NCI-H226 (cell line): ENCODE measurements around the gene ADGRE3.
"Not testable (repeated sequence)": the region's sequence is repeated elsewhere in the genome, so short reads cannot be mapped to it uniquely, and the experiment has no call there.

Source experiments
- DNase-seq: peaks from one replicate; pipeline ENCODE4 v3.0.0-alpha.2; 2015

Gene ADGRE3

DNA sequence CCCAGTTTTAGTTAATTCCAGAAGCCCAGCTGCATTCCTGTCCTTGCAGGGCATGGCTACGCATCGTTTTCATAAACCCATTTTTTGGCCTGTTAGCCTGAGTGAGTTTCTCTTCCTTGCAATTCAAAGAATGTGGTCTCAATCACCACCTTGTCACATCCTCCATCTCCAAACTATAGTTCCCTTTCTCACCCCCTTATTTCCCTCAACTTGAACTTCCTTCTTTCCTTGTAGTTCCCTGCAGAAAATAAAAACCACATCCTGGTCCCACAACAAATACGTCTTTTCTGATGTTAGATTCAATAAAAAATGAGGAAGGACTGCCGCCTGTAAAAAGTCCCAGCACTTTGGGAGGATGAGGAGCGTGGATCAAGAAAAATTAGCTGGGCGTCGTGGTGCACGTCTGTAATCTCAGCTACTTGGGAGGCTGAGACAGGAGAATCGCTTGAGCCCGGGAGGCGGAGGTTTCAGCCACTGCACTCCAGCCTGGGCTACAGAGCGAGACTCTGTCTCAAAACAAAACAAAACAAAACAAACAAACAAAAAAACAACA lies 13.2 kb downstream of the ADGRE3 start:
- DNase-seq = no peak

DNA sequence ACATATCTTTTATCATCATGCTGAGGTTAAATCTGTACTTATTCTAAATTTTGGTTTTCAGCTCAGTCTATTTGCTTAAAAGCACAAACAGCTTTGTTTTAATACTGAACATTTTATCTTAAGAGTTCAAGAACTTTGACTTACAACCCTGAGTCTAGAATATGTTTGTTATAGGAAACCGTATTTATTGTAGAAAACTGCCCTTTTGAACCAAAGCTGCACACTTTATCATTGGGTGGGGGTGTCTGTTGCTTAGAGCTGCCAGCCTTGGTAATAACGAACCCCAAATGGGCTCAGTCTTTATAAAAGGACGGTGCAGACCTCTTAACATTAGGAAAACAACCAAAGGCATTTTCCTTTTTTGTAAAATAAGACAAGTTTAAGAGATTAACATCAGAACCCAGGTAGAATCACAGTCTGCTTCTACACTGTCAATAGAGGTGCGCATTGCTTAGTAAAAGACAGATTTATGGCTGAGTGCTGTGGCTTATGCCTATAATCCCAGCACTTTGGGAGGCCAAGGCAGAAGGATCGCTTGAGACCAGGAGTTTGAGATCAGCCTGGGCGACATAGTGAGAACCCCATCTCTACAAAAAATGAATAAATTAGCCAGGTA lies 14.7 kb downstream of the ADGRE3 start:
- DNase-seq = no peak

DNA sequence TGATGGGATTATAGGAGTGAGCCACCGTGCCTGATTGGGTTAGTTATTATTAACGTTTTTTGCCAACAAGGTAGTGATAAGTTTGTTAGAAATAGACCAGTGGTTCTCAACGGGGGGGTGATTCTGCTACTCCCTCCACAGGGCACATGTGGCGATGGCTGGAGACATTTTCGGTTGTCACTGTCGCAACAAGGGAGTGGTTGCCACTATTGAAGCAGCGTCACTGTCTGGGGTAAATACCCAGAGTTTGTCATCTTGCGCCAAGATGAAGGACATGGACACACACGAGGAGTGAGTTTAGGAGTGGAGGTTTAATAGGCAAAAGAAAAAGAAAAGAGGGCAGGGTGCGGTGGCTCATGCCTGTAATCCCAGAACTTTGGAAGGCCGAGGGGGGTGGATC lies 18.9 kb downstream of the ADGRE3 start:
- DNase-seq = no peak

DNA sequence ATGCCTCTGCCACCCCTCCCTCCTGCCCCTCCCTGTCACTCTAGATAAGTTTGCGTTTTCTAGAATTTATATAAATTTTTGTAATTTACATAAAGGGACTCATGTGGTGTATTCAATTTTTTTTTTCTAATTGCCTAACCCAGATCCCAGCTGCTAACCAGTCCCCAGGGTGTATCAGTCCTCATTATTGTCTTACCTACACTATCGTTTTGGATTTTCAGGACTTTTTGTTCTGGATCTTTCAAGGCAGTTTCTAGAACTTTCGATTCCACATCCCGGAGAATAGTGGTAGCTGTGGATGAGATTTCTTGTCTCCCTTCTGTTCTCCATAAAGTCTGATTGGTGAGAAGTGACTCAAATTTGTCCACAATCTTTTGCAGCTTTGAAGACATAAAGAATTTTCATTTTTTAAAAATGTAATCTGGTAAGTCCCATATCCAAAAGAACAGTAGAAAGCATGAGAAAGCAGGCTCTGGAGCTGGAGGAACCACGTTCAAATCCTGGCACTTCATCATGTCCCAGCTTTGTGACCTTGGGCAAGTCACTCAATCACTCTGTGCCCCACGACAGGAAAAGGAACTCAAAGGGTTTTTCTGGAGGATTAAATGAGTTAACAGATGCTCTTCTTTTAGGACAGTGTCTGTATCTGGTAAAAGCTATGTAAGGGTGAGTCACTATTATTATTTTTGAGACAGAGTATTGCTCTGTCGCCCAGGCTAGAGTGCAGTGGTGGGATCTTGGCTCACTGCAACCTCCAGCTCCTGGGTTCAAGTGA lies 19.7 kb downstream of the ADGRE3 start:
- no peak for DNase-seq

DNA sequence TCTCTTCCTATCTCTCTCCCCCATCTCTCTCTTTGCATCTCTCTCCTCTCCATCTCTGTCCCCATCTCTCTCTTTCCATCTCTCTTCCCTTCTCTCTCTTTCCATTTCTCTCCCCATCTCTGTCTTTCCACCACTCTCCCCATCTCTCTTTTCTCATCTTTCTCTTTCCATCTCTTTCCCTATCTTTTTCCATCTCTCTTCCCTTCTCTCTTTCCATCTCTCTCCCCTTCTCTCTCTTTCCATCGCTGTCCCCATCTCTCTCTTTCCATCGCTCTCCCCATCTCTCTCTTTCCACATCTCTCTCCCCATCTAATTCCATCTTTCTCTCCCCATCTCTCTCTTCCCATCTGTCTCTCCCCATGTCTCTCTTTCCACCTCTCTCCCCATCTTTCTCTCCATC lies 24.5 kb downstream of the ADGRE3 start:
- DNase-seq = no peak

DNA sequence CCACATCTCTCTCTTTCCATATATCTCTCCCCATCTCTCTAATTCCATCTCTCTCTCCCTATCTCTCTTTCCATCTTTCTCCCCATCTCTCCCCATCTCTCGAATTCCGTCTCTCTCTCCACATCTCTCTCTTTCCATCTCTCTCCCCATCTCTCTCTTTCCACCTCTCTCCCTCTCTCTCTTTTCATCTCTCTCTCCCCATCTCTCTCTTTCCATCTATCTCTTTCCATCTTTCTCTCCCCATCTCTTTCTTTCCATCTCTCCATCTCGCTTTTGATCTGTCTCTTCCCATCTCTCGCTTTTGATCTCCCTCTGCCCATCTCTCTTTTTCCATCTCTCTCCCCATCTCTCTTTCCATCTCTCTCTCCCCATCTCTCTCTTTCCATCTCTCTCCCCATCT lies 25.6 kb downstream of the ADGRE3 start:
- DNase-seq = no peak

DNA sequence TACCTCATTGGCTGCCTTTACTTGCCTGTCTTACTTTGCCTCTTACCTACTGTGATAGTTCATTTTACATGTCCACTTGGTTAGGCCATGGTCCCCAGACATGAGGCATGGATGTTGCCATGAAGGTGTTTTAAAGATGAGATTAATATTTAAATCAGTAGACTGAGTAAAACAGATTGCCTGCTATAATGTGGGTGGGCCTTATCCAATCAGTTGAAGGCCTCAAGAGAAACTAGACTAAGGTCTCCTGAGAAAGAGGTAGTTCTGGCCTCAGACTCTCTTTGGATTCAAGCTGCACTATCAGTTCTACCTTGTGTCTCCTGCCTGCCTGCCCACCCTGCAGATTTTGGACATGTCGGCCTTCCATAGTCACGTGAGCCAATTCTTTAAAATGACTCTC lies 26.1 kb downstream of the ADGRE3 start:
- DNase-seq = no peak

DNA sequence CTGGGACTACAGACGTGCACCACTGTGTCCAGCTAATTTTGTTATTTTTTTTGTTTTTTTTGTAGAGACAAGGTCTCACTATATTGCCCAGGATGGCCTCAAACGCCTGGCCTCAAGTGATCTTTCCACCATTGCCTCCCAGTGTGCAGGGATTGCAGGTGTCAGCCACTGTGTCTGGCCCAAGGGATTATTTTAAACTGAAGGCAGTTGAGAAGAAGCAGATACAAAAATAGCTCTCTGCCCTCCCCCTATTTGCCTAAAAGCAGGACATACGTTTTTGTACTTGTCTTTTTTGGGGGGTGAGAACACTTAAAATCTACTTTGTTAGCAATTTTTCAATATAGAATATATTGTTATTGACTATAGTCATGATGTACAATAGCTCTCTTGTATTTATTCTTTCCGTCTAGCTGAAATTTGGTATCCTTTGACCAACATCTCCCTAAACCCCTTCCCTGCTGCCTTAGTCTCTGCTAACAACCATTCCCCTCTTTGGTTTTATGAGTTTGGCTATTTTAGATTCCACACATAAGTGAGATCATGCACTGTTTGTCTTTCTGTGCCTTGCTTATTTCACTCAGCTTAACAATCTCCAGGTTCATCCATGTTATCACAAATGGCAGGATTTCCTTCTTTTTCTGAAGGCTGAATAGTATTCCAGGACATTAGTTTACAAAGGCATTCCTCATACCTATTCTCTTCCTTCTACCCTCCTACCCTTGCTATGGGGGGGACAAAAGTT lies 34.9 kb downstream of the ADGRE3 start:
- DNase-seq = no peak

DNA sequence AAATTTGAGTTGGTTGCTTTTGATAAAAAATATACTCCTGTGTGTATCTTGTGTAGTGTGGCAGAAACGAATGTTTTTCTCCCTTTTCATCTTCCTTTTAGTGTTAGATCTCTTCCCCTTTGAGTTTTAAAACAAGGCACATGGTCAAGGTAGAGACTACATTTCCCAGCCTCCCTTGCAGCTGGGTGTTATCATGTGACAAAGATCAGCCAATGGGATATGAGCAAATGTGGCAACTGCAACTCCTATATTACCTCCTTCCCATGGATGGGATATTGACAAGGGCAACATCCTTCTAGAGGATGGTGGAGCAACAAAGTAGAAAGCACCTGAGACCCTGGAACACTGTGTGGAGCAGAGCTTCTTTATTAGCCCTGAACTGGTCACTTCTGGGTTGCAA lies 42.4 kb downstream of the ADGRE3 start:
- DNase-seq = peak; percentile 16

DNA sequence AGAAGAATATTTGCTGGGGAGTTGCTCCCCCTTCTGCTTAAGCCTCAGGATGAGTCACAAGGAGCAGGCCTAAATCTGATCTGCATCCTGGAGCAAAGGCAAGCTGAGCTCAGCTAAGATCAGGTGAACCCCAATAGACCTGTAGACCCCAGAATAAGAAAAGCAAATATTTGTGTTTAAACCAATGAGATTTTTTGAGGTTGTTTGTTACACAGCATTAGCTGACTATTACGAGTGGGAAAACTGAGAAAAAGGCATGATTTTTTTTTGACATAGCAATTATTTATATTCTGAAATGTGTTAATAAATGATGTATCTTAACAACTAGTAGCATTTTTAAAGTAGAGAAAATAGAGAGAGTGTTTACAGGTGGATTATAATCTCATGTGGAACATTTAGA lies 45.1 kb downstream of the ADGRE3 start:
- no peak for DNase-seq

DNA sequence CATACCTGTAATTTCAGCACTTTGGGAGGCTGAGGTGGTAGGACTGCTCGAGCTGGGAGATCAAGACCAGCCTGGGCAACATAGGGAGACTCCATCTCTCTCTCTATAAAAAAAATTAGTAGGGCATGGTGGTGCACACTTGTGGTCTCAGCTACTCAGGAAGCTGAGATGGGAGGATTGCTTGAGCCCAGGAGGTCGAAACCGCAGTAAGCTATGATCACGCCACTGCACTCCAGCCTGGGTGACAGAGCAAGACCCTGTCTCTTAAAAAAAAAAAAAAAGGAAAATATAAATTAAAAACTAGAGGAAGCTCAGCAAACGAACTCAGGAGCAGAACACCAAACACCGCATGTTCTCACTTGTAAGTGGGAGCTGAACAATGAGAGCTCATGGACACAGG lies 50.2 kb downstream of the ADGRE3 start:
- not testable (repeated sequence) for DNase-seq

DNA sequence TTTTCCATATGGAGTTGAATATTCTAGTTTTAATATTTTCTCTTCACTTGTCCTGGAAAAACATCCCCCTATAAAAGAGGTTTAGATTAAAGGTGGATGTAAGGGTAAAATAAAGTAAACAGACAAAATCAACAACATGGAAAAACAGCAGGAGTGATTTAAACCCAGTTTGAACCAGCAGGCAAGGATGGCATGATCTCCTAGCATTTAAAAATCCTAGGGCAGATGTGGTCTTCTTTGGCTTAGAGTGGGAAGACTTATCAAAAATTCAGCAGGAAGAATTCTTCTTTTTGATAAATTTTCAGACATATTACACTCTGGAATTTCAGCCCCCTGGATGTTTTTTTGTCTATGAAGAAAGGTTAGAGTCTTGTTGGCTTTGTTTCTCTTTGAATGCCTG lies 55.2 kb downstream of the ADGRE3 start:
- no peak for DNase-seq

DNA sequence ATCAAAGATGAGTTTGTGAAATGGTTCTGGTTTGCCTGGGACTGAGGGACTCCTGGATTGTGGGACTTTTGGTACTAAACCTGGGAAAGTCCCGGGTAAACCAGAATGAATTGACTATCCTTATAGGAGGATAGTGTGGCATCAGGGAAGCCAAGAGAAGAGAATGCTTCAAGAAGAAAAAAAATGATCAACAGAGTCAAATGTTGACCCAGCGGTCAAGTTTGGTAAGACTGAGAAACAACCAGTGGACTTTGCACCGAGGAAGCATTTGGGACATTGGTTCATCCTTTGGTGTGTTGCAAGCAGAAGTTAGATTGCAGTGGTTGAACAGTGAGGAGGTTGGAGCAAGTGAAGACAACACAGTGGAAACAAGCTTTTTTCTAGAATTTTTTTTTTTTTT lies 58.2 kb downstream of the ADGRE3 start:
- DNase-seq = no peak

DNA sequence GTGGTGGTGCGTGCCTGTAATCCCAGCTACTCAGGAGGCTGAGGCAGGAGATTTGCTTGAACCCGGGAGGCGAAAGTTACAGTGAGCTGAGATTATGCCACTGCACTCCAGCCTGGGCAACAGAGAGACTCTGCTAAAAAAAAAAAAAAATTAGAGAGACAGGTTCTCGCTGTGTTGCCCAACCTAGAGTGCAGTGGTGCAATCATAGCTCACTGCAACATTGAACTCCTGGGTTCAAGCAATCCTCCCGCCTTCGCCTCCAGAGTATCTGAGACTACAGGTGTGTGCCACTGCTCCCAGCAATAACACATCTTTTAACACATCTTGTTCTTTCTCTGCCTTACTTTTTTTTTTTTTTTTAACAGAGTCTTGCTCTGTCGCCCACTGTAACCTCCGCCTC lies 59.0 kb downstream of the ADGRE3 start:
- no peak for DNase-seq

DNA sequence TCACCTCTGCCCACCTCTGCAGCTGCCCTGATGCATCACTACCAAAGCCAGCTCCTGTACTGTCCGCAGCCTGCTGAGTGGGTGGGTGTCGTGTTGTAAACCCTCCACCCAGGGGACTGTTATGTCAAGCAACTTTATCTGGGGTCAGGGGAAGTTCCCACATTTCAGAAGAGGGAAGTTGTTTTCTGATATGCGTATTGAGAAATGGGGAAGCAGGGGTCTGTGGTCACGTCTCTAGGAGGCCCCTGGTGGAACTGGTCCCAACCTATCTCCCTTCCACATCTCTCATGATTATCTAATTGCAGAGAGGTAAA lies 60.6 kb downstream of the ADGRE3 start:
- no peak for DNase-seq

DNA sequence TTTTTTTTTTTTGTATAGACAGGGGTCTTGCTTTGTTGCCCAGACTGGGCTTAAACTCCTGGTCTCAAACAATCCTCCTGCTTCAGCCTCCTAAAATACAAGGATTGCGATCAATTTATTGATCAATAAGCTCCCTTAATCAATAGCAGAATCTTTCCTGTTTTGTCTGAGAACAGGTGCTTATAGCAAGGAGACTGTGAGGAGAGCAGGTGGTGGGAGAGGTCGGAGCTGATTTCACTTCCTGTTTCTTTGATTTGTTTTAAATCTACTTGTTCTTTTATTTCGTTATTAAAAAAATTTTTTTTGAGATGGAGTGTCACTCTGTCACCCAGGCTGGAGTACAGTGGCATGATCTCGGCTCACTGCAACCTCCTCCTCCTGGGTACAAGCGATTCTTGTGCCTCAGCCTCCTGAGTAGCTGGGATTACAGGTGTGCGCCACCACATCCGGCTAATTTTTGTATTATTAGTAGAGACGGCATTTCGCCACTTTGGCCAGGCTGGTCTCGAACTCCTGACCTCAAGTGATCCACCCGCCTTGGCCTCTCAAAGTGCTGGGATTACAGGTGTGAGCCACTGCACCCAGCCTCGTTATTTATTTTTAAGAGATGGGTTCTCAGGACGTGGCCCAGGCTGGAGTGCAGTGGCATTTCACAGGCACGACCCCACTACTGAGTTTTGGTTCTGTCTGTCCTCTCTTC lies 61.1 kb downstream of the ADGRE3 start:
- DNase-seq = not testable (repeated sequence)

DNA sequence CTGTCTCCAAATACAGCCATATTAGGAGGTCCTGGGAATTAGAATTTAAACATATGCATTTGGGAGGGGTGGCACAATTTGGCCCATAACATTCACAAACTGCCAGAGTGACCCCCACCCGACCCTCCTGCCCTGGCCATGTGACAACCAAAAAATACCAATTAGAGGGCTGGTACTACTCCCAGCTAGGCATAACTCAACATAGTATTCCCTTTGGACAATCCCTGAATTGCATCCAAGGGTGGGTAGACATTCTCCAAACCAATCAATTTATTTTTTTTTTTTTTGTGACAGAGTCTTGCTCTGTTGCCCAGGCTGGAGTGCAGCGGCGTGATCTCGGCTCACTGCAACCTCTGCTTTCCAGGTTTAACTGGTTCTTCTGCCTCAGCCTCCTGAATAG lies 62.0 kb downstream of the ADGRE3 start:
- DNase-seq = no peak

DNA sequence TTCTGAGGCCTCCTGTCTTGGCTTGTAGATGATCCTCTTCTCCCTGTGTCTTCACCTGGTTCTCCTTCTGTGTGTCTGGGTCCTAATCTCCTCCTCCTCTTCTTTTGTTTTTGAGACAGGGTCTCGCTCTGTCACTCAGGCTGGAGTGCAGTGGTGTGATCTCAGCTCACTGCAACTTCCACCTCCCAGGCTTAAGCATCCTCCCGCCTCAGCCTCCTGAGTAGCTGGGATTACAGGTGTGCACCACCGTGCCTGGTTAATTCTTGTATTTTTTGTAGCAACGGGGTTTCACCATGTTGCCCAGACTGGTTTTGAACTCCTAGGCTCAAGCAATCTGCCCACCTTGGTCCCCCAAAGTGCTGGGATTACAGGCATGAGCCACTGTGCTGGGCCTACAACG lies 62.4 kb downstream of the ADGRE3 start:
- DNase-seq = not testable (repeated sequence)

DNA sequence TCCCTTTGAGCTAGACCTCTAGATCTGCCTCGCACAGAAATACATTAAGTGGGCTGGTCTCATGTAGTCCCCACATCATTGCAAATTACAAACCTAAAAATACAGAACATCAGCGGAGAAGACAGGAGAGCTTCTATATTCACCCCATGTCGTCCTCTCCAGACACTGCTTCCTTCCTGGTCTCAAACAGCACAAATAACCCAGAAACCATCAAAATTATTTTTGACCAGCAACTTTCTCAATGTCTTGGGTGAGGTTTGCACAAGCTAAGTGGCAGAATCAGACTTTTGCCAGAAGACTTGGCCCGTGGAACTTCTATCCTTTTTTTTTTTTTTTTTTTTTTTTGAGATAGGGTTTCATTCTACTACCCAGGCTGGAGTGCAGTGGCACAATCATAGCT lies 63.6 kb downstream of the ADGRE3 start:
- no peak for DNase-seq

DNA sequence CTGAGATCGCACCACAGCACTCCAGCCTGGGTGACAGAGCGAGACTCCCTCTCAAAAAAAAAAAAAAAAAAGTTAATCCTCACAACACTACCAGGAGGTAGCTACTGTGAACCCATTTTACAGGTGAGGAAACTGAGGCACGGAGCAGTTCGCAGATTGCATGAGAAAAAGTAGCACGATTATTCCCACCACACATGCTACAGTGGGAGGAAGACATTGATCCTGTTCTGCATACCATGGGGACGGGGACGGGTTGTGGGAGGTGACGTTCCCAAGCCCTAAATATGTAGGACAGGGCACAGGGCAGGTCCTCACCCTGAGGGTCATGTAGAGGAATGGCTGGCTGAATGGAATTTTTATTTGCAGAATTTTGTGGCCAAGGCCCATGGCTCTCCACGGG lies 68.0 kb downstream of the ADGRE3 start:
- no peak for DNase-seq

DNA sequence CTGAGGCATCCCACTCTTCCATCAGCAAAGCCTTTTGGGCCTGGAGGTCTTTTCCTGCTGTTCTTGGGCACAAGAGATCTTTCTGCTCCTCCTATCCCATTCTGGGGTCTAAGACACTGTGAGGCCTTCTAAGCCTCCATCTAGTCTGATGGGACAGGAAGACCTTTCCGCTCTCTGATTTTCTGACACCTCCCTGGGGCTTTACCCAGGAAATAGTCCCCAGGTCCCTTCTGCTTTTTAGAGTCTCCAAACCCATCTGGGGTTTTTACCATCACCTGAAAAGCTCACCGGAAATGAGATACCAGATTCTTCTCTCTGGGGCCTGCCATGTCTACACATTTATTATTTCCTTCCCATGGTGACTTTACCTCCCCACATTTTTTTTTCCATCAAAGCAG lies 70.7 kb downstream of the ADGRE3 start:
- no peak for DNase-seq

DNA sequence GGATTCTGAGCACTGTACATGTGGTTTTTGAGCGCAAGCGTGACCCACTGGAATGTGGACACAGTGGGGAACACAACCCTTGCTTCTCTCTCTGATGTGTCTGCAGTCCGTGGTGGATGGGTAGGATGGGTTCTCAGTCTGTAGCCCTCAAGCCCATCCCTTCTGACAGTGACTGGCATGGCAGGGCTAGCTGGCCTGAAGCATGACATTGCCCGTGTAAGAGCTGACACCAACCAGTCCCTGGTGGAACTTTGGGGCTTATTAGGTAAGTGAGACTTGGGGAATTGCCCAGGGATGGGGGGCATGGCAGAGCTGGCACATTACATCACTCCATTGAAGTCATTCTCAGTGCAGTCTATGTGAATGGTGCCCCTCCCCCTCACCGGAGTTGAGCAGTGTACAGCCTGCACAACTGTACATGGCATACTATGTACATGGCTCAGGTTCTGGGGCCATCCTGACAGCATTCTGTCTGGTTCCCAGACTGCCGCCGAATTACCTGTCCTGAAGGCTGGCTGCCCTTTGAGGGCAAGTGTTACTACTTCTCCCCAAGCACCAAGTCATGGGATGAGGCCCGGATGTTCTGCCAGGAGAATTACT lies 75.0 kb downstream of the ADGRE3 start:
- DNase-seq = no peak

DNA sequence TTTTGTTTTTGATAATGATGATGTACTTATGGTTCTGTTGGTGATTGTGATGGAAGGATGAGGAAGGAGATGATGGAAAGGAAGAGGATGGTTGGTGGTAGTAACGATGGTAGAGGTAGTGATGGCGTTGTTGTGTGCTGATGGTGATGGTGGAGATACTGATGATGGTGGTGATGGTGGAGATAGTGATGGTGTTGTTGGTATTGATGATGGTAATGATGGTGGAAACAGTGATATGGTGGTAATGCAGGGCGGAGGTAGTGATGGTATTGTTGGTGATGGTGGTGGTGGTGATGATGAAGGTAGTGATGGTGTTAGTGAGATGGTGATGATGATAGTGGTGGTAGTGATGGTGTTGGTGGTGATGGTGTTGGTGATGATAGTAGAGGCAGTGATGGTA lies 79.1 kb downstream of the ADGRE3 start:
- no peak for DNase-seq
